Keratinocyte (primary cell): ENCODE data around the gene MICU2. TPM values are rescaled to one million over a fixed set of nuclear protein-coding genes. Genes with fewer than 3 reads are reported as not detected.

Experiments used
- DNase-seq: peaks from one replicate; pipeline ENCODE4 v3.0.0-alpha.2; 2011; ENCODE audit warnings: low read depth, missing footprints, low spot score
- FAIRE-seq: peaks from 2 replicates; lab custom pipeline; 2011; peaks lifted over from hg19 to GRCh38; lab: Jason Lieb, UNC
- H2AFZ ChIP-seq: 2 replicates; pipeline ENCODE4 v1.6.0; 2012; ENCODE audit warnings: low read length, control low read depth, inconsistent platforms; ENCODE audit not compliant: control insufficient read depth
- H3K27ac ChIP-seq: 2 replicates; pipeline ENCODE4 v1.5.1; 2011; ENCODE audit warnings: low read length; ENCODE audit not compliant: control insufficient read depth, insufficient read depth
- H3K27me3 ChIP-seq: 3 replicates; pipeline ENCODE4 v1.6.0; 2011; ENCODE audit warnings: low read length; ENCODE audit not compliant: control insufficient read depth, insufficient read depth; ENCODE audit errors: extremely low read depth
- H3K36me3 ChIP-seq, 2 experiments: 2 replicates in 1 of 2; 3 replicates in 1 of 2; pipeline ENCODE4 v1.5.1; 2011; ENCODE audit warnings: low read length in 2 of 2, mild to moderate bottlenecking in 1 of 2; ENCODE audit not compliant: control insufficient read depth in 2 of 2, insufficient read depth in 2 of 2; ENCODE audit errors: extremely low read depth in 1 of 2
- H3K4me1 ChIP-seq: 3 replicates; pipeline ENCODE4 v1.5.1; 2011; ENCODE audit warnings: low read length; ENCODE audit not compliant: control insufficient read depth, insufficient read depth; ENCODE audit errors: extremely low read depth
- H3K4me2 ChIP-seq: 3 replicates; pipeline ENCODE4 v1.6.0; 2011; ENCODE audit warnings: low read depth, low read length; ENCODE audit not compliant: control insufficient read depth, insufficient read depth; ENCODE audit errors: extremely low read depth
- H3K4me3 ChIP-seq, 3 experiments: fragments of 200-600 bp in 1 of 3; sonication (generic) in 1 of 3; 2 replicates in 2 of 3; 3 replicates in 1 of 3; pipeline ENCODE4 v1.5.1; 2011 to 2016; ENCODE audit warnings: low read length in 3 of 3, mild to moderate bottlenecking in 3 of 3, control low read depth in 2 of 3, inconsistent platforms in 1 of 3, low read depth in 1 of 3, mixed read lengths in 1 of 3, mixed run types in 1 of 3, moderate library complexity in 1 of 3; ENCODE audit not compliant: control insufficient read depth in 2 of 3, insufficient read depth in 2 of 3; ENCODE audit errors: extremely low read depth in 1 of 3
- H3K79me2 ChIP-seq: 2 replicates; pipeline ENCODE4 v1.6.0; 2012; ENCODE audit warnings: low read length; ENCODE audit not compliant: control insufficient read depth, insufficient read depth
- H3K9ac ChIP-seq: 3 replicates; pipeline ENCODE4 v1.6.0; 2011; ENCODE audit warnings: low read length; ENCODE audit not compliant: control insufficient read depth, insufficient read depth; ENCODE audit errors: extremely low read depth
- H3K9me1 ChIP-seq: 3 replicates; pipeline ENCODE4 v1.6.0; 2011; ENCODE audit warnings: low read length; ENCODE audit not compliant: control insufficient read depth, insufficient read depth; ENCODE audit errors: extremely low read depth
- H3K9me3 ChIP-seq: 2 replicates; pipeline ENCODE4 v1.5.1; 2012; ENCODE audit warnings: low read depth, low read length; ENCODE audit not compliant: control insufficient read depth
- H4K20me1 ChIP-seq: 3 replicates; pipeline ENCODE4 v1.6.0; 2011; ENCODE audit warnings: low read length; ENCODE audit not compliant: control insufficient read depth, insufficient read depth; ENCODE audit errors: extremely low read depth
- CTCF ChIP-seq, 3 experiments: IDR thresholded peaks in 1 of 3; conservative IDR thresholded peaks in 1 of 3; optimal IDR thresholded peaks in 1 of 3; 2 replicates in 2 of 3; 3 replicates in 1 of 3; pipeline versions ENCODE3 to v1.5.1; 2011; ENCODE audit warnings: low read length in 3 of 3, mild to moderate bottlenecking in 3 of 3, moderate library complexity in 2 of 3, control low read depth in 1 of 3, inconsistent platforms in 1 of 3; ENCODE audit not compliant: insufficient read depth in 2 of 3; ENCODE audit errors: extremely low read depth in 1 of 3
- EZH2 ChIP-seq: IDR thresholded peaks from one replicate; pipeline ENCODE4 v1.6.1; 2012; ENCODE audit warnings: inconsistent platforms, mild to moderate bottlenecking, low read length, moderate library complexity
- dilution Hi-C: fragments of 300-500 bp; cut with MboI; formaldehyde crosslinking; loops from one replicate; pipeline ENCODE4 v1.7.0; 2020; ENCODE audit warnings: low sequenced_read_pairs; ENCODE audit not compliant: extremely low pct_ligation_motif_present
- polyA plus RNA-seq, 5 experiments: library from polyadenylated mRNA; depleted of rRNA in 3 of 5; stranded (reverse) in 3 of 5; stranded (forward) in 1 of 5; unstranded in 1 of 5; fragments of >200 nt; gene quantifications; 1 replicate in 1 of 5; 2 replicates in 3 of 5; 3 replicates in 1 of 5; pipeline versions ENCODE4 v1.2.1 to v1.2.3, GENCODE V29; 2011 to 2012; ENCODE audit warnings: missing spikeins in 2 of 5, low read depth in 1 of 5, low replicate concordance in 1 of 5

The MICU2 gene
- polyA plus RNA-seq, 1 donor (not counting 4 experiments of a cell fraction or from before 2014, with no cell fraction given): 42.9 TPM

DNA sequence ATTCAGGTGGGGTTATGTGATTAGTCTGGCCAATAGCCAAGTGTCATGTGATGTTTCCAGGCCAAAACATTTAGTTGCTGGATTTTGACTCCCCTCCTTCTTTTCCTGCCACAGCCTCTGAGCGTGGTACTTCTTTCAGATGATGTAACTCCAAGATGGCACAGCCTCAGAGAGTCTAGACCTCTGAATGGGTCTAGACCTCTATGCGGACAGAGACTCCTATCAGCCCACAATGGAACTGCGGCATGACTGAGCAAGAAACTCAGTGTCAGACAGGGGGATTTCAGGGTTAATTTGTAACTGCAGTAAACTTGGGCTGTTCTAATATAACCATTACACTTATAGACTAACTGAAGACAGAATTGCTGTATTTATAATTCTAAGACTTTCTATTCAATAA is 102.3 kb downstream of the MICU2 start:
- Histone ChIP-seq H3K4me2 (no peak overlapping the region), H3K79me2 (no peaks in the 10 kb centered on the region), H3K9me1 (no peaks in the 10 kb centered on the region), H2AFZ (no peak overlapping the region), H3K4me3 (no peak overlapping the region), H3K9me3 (no peaks in the 10 kb centered on the region), H3K27me3 (no peaks in the 10 kb centered on the region), H3K36me3 (peaks cover 0 to 4% of the 10 kb centered on the region in 2 experiments), H4K20me1 (no peaks in the 10 kb centered on the region), H3K4me1 (no peaks in the 10 kb centered on the region), H3K9ac (no peak overlapping the region), H3K27ac (no peak overlapping the region)
- dilution Hi-C loops: no loop called here
- DNase-seq (no peak), FAIRE-seq (no peak)
- TF ChIP-seq EZH2 (no peak), CTCF (optimal IDR thresholded peaks at IDR 0.05 in 1 of 3, IDR thresholded peaks at IDR 0.05 in 1 of 3, conservative IDR thresholded peaks at IDR 0.05 in 1 of 3; ENCODE audit: extremely low read depth in 1 of 3, insufficient read depth in 2 of 3, low read length in 3 of 3) (no peak)

GRCh38 chr13:21486322-21486721 is 117.6 kb downstream of the MICU2 start:
- Histone ChIP-seq H3K79me2 (no peaks in the 10 kb centered on the region), H3K9me1 (no peaks in the 10 kb centered on the region), H2AFZ (no peak overlapping the region), H3K9ac (no peak overlapping the region), H3K4me2 (no peak overlapping the region), H3K36me3 (no peaks in the 10 kb centered on the region), H4K20me1 (no peaks in the 10 kb centered on the region), H3K27me3 (no peaks in the 10 kb centered on the region), H3K9me3 (no peaks in the 10 kb centered on the region), H3K4me3 (no peak overlapping the region), H3K27ac (no peak overlapping the region), H3K4me1 (no peaks in the 10 kb centered on the region)
- DNase-seq (no peak), FAIRE-seq (no peak)
- dilution Hi-C loops: no loop called here
- TF ChIP-seq CTCF (optimal IDR thresholded peaks at IDR 0.05 in 1 of 3, IDR thresholded peaks at IDR 0.05 in 1 of 3, conservative IDR thresholded peaks at IDR 0.05 in 1 of 3; ENCODE audit: extremely low read depth in 1 of 3, insufficient read depth in 2 of 3, low read length in 3 of 3) (no peak), EZH2 (no peak)
